Fibroblast of lung (primary cell): ENCODE results near the gene GSE1. TPM values are rescaled to one million over a fixed set of nuclear protein-coding genes. Genes with fewer than 3 reads are reported as not detected.

ENCODE experiments used
- DNase-seq, 2 donors: peaks; one replicate each; pipeline versions ENCODE4 v3.0.0 to v3.0.0-alpha.2; 2010; ENCODE audit warnings: low read depth in 2 of 2
- H2AFZ ChIP-seq: 2 replicates; pipeline ENCODE4 v1.5.1; 2012; ENCODE audit warnings: low read length, control low read depth, inconsistent platforms
- H3K27ac ChIP-seq: 2 replicates; pipeline ENCODE4 v1.5.1; 2011; ENCODE audit warnings: low read length, control low read depth; ENCODE audit not compliant: insufficient read depth
- H3K27me3 ChIP-seq: 2 replicates; pipeline ENCODE4 v1.5.1; 2011; ENCODE audit warnings: mild to moderate bottlenecking, low read length; ENCODE audit not compliant: control insufficient read depth, insufficient read depth
- H3K36me3 ChIP-seq: 2 replicates; pipeline ENCODE4 v1.5.1; 2011; ENCODE audit warnings: low read length; ENCODE audit not compliant: control insufficient read depth, insufficient read depth
- H3K4me1 ChIP-seq: 2 replicates; pipeline ENCODE4 v1.5.1; 2011; ENCODE audit warnings: low read length; ENCODE audit not compliant: control insufficient read depth, insufficient read depth; ENCODE audit errors: extremely low read depth
- H3K4me2 ChIP-seq: 2 replicates; pipeline ENCODE4 v1.5.1; 2011; ENCODE audit warnings: low read length, control low read depth; ENCODE audit not compliant: insufficient read depth; ENCODE audit errors: extremely low read depth
- H3K4me3 ChIP-seq, 4 experiments: fragments of 200-600 bp in 1 of 4; sonication (generic) in 1 of 4; replicated peaks in 1 of 4; 2 replicates each; pipeline ENCODE4 v1.5.1; 2011 to 2016; ENCODE audit warnings: low read length in 4 of 4, low read depth in 3 of 4, mild to moderate bottlenecking in 3 of 4, control low read depth in 2 of 4, inconsistent platforms in 1 of 4, mixed read lengths in 1 of 4; ENCODE audit not compliant: insufficient read depth in 1 of 4; ENCODE audit errors: control extremely low read depth in 1 of 4
- H3K79me2 ChIP-seq: 2 replicates; pipeline ENCODE4 v1.5.1; 2012; ENCODE audit warnings: mild to moderate bottlenecking, low read length, inconsistent platforms; ENCODE audit not compliant: control insufficient read depth, insufficient read depth
- H3K9ac ChIP-seq: 2 replicates; pipeline ENCODE4 v1.5.1; 2011; ENCODE audit warnings: mild to moderate bottlenecking, low read length, control low read depth; ENCODE audit not compliant: insufficient read depth
- H3K9me3 ChIP-seq: 2 replicates; pipeline ENCODE4 v1.5.1; 2012; ENCODE audit warnings: low read depth, low read length; ENCODE audit not compliant: control insufficient read depth, insufficient read depth
- H4K20me1 ChIP-seq: 2 replicates; pipeline ENCODE4 v1.5.1; 2011; ENCODE audit warnings: low read length; ENCODE audit not compliant: control insufficient read depth, insufficient read depth; ENCODE audit errors: extremely low read depth
- CTCF ChIP-seq, 2 donors: IDR thresholded peaks in 1 of 2; conservative IDR thresholded peaks in 1 of 2; 1 replicate in 1 of 2; 2 replicates in 1 of 2; pipeline ENCODE4 v1.5.1; 2011 to 2012; ENCODE audit warnings: low read length in 2 of 2, control low read depth in 1 of 2, inconsistent platforms in 1 of 2, low read depth in 1 of 2, mild to moderate bottlenecking in 1 of 2
- EZH2 ChIP-seq: IDR thresholded peaks from 2 replicates; pipeline ENCODE4 v1.5.1; 2012; ENCODE audit warnings: low read length, control low read depth, mild to moderate bottlenecking; ENCODE audit errors: missing control alignments
- polyA plus RNA-seq, 2 donors: library from polyadenylated mRNA; depleted of rRNA in 1 of 2; stranded (reverse) in 1 of 2; unstranded in 1 of 2; fragments of >200 nt; gene quantifications; 2 replicates each; pipeline ENCODE4 v1.2.1, GENCODE V29; 2011 to 2012; ENCODE audit warnings: missing spikeins in 1 of 2
- total RNA-seq: library from RNA; depleted of rRNA; stranded (reverse); fragments of >200 nt; gene quantifications from 2 replicates; pipeline ENCODE4 v1.2.1, GENCODE V29; 2014

The GSE1 gene
- total and polyA plus RNA-seq, 2 donors (not counting 1 experiment from before 2014, with no cell fraction given): 11.0 to 35.7 TPM

GRCh38 chr16:85628645-85629044, 15.5 kb downstream of the GSE1 start:
- peaks cover 4% of the 10 kb centered on the region for H3K79me2 ChIP-seq

DNA sequence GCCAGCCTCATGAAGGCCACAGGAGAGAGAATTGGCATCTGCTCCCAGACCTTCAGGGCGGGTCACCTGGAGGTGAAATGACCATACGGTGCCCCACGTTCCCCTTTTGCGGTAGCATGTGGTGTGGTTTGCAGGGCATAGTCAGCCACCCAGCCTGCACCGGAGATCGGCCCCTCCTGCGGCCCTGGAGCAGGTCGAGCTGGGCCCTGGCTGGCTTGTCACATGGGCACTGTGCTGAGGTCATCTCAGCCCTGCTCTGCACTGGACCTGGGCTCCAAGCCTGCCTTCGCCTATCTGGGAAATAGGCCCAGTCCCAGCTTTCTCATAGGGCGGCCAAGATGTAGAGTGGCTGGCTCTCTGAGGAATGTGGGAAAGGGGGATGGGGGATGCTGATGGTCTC, 16.2 kb downstream of the GSE1 start:
- DNase-seq: no peak
- Histone ChIP-seq H3K4me2 (no peak overlapping the region), H2AFZ (no peak overlapping the region), H3K36me3 (no peaks in the 10 kb centered on the region), H3K27me3 (no peaks in the 10 kb centered on the region), H4K20me1 (no peaks in the 10 kb centered on the region), H3K27ac (no peak overlapping the region), H3K4me1 (no peaks in the 10 kb centered on the region), H3K9ac (no peak overlapping the region), H3K79me2 (peaks cover 4% of the 10 kb centered on the region), H3K4me3 (no peak overlapping the region), H3K9me3 (no peaks in the 10 kb centered on the region)
- TF ChIP-seq EZH2: no peak
- TF ChIP-seq CTCF (conservative IDR thresholded peaks at IDR 0.05 in 1 of 2, IDR thresholded peaks at IDR 0.05 in 1 of 2; ENCODE audit: low read depth in 1 of 2, low read length in 2 of 2): no peak

More at GRCh38 chr16:85628645-85629044, 15.5 kb downstream of the GSE1 start:
- no peaks in the 10 kb centered on the region for H3K4me1 ChIP-seq
- no peaks in the 10 kb centered on the region for H4K20me1 ChIP-seq
- TF ChIP-seq CTCF (conservative IDR thresholded peaks at IDR 0.05 in 1 of 2, IDR thresholded peaks at IDR 0.05 in 1 of 2; ENCODE audit: low read depth in 1 of 2, low read length in 2 of 2): no peak
- no peak for TF ChIP-seq EZH2
- no peaks in the 10 kb centered on the region for H3K9me3 ChIP-seq
- H3K27me3 ChIP-seq: no peaks in the 10 kb centered on the region
- H2AFZ ChIP-seq: no peak overlapping the region
- H3K9ac ChIP-seq: no peak overlapping the region
- no peaks in the 10 kb centered on the region for H3K36me3 ChIP-seq
- H3K4me2 ChIP-seq: no peak overlapping the region
- DNase-seq: no peak
- no peak overlapping the region for H3K27ac ChIP-seq
- H3K4me3 ChIP-seq: no peak overlapping the region

DNA sequence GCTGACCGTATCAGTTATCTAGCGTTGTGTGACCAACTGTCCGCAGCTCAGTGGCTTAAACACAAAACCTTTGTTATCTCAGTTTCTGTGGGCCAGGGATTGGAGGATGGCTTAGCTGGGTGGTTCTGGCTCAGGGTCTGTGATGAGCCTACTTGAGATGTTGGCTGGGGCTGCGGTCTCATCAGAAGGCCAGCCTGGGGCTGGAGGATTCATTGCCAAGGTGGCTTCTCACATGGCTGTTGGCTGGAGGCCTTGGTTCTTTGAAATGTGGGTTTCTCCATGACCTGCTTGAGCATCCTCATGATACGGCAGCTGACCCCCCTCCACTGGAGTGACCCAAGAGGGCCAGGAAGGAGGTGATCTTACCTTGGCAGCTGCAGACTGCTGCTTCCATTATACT, 16.7 kb downstream of the GSE1 start:
- no peaks in the 10 kb centered on the region for H3K27me3 ChIP-seq
- no peak overlapping the region for H3K9ac ChIP-seq
- H2AFZ ChIP-seq: no peak overlapping the region
- no peak for DNase-seq
- peaks cover 4% of the 10 kb centered on the region for H3K79me2 ChIP-seq
- H3K9me3 ChIP-seq: no peaks in the 10 kb centered on the region
- no peaks in the 10 kb centered on the region for H4K20me1 ChIP-seq
- no peak overlapping the region for H3K27ac ChIP-seq
- no peak overlapping the region for H3K4me3 ChIP-seq
- no peak overlapping the region for H3K4me2 ChIP-seq
- no peak for TF ChIP-seq CTCF (conservative IDR thresholded peaks at IDR 0.05 in 1 of 2, IDR thresholded peaks at IDR 0.05 in 1 of 2; ENCODE audit: low read depth in 1 of 2, low read length in 2 of 2)
- TF ChIP-seq EZH2: no peak
- no peaks in the 10 kb centered on the region for H3K4me1 ChIP-seq
- peaks cover 2% of the 10 kb centered on the region for H3K36me3 ChIP-seq
